GM11168 (cell line): ENCODE measurements around the gene GALNT5.
"Not testable (repeated sequence)": the region's sequence is repeated elsewhere in the genome, so short reads cannot be mapped to it uniquely, and the experiment has no call there.

Experiments
- in situ Hi-C: fragments of 300-500 bp; cut with MboI; formaldehyde crosslinking; loops from one replicate; pipeline ENCODE4 v1.12.0; 2022; ENCODE audit warnings: low sequenced_read_pairs; ENCODE audit not compliant: unreplicated experiment

GALNT5 gene

GRCh38 chr2:157257312-157258252 is at the start of gene GALNT5:
GALNT5 (plus strand) TSS chr2:157257705; CDS start chr2:157258083, 378 bp downstream.
- in situ Hi-C loops, result no loop called here

DNA sequence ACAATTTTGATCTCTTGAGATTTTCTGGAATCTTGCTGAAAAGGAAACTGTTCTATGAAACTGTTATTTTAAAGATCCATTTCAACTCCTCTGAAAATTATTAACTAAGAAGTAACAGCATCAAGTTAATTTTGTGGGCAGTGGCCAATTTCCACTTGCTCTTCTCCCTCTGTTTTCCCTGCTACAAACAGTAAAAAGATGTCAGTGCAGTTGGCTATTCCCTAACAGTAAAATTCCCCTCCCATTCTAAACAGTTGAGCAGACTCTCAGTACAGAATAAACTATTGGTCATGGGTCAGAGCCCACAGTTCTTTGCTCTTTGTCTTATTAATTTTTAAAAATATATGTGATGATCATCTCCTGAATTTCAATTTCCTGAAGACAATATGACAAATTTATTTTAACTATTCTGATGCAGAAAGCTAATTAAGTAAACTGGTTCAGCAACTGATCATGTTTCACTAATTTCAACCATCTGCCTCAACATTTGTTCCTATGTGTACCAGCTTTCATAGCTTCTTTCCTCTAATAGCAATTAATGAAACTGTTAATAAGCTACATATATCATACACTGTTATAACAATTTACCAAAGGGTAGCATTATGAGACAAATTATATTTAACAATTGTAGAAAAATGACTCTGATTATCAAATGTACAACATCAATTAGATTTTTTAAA is 41.1 kb upstream of the GALNT5 start:
- in situ Hi-C loops, result no loop called here

- in situ Hi-C loops, result no loop called here
Observed at GRCh38 chr2:157217409-157217808, 40.1 kb upstream of the GALNT5 start.

DNA sequence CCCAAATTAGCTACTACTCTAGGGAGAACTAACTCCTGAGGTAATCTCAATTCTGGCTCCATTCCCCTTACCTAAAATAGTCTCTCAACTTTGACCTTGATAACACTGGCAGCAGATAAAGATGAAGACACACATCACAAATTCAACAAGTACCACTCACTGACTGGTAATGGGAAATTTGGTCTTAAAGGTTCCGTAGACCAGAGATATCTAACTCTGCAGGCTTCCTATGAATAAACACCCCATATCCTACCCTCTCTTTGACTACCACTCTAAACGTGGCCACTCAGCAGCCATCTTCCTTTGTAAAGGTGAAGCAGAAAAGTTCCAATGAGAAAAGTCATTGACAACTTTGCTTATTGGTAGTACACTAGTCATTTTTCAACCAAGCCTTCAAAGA is 38.6 kb upstream of the GALNT5 start:
- in situ Hi-C loops, result no loop called here

GRCh38 chr2:157220502-157220901 is 37.0 kb upstream of the GALNT5 start:
- in situ Hi-C loops, result no loop called here

GRCh38 chr2:157221394-157221988 is 36.0 kb upstream of the GALNT5 start:
- in situ Hi-C loops, result no loop called here

- in situ Hi-C loops, result no loop called here
Observed at GRCh38 chr2:157223624-157224205, 33.8 kb upstream of the GALNT5 start.

DNA sequence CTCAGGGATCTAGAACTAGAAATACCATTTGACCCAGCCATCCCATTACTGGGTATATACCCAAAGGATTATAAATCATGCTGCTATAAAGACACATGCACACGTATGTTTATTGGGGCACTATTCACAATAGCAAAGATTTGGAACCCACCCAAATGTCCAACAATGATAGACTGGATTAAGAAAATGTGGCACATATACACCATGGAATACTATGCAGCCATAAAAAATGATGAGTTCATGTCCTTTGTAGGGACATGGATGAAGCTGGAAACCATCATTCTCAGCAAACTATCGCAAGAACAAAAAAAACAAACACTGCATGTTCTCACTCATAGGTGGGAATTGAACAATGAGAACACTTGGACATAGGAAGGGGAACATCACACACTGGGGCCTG is 33.1 kb upstream of the GALNT5 start:
- in situ Hi-C loops, result not testable (repeated sequence)

DNA sequence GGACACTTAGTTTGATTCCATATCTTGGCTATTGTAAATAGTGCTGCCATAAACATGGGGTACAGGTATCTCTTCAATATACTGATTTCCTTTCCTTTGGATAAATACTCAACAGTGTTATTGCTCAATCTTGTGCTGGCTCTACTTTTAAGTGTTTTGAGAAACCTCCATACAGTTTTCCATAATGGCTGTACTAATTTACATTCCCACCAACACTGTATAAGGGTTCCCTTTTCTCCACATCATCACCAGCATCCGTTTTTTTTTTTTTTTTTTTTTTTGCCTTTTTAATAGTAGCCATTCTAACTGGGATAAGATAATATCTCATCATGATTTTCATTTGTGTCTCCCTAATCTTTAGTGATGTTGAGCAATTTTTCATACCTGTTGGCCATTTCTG is 29.9 kb upstream of the GALNT5 start:
- in situ Hi-C loops, result no loop called here

DNA sequence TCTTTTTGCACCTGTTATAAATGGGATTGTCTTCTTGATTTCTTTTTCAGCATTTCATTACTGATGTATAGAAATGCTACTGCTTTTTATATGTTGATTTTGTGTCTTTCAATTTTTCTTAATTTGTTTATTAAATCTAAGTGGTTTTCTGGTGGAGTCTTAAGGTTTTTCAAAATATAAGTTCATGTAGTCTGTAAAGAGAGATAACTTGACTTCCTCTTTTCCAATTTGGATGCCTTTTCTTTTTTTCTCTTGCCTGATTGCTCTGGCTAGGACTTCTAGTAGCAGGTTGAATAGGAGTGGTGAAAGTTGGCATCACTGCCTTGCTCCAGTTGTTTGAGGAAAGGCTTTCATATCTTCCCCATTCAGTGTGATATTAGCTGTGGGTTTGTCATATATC is 28.6 kb upstream of the GALNT5 start:
- in situ Hi-C loops, result no loop called here

DNA sequence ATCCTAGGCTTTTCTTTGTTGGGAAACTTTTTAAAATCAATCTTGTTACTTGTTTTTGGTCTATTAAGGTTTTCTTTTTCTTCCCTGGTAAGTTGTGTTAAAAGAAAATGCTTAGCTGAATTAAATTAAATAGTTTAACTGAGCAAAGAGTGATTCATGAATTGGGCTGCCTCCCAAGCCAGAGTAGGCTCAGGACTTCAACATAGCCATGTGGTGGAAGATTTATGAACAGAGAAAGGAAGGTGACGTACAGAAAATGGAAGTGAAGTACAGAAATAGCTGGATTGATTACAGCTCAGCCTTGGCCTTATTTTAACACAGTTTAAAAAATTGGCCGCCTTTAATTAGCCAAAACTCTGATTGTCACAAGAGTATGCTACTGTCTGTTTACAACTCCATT is 27.9 kb upstream of the GALNT5 start:
- in situ Hi-C loops, result no loop called here

GRCh38 chr2:157231476-157231875 is 26.0 kb upstream of the GALNT5 start:
- in situ Hi-C loops, result no loop called here

- in situ Hi-C loops, result no loop called here
Observed at GRCh38 chr2:157233506-157233905, 24.0 kb upstream of the GALNT5 start.

GRCh38 chr2:157236404-157236803 is 21.1 kb upstream of the GALNT5 start:
- in situ Hi-C loops, result no loop called here

- in situ Hi-C loops, result no loop called here
Observed at GRCh38 chr2:157238296-157238695, 19.2 kb upstream of the GALNT5 start.

- in situ Hi-C loops, result no loop called here
Observed at GRCh38 chr2:157244691-157245090, 12.8 kb upstream of the GALNT5 start.

DNA sequence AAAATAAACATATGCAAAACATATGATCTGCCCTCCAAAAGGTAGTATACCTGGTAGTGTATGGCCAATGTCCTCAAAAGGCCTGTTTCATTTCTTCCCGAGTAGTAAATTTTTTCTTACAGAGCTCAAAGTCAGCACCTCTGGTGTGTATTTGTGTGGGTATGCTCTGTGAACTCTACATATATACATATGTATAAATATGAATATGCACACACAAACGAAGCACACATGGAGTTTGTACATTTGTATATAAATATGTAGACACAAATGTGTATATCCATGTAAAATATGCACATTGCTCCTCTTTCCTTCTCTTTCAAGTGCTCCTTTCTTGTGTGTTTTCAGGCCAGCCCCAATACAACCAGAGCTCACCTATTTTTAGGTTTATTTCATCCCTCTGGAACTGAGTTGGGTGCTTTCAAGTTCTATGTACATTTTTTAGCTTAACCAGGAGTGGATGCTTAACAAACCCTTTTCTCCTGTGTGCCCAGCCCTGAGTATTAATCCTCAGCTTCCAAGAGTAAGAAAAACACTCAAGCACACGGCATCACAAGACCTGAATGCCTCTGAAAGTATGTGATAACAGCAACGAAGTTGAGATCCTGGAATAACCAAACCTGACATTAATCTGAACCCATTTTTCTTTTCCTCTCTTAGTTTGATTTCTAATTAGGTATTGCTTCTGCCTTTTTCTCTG is 12.2 kb upstream of the GALNT5 start:
- in situ Hi-C loops, result no loop called here

DNA sequence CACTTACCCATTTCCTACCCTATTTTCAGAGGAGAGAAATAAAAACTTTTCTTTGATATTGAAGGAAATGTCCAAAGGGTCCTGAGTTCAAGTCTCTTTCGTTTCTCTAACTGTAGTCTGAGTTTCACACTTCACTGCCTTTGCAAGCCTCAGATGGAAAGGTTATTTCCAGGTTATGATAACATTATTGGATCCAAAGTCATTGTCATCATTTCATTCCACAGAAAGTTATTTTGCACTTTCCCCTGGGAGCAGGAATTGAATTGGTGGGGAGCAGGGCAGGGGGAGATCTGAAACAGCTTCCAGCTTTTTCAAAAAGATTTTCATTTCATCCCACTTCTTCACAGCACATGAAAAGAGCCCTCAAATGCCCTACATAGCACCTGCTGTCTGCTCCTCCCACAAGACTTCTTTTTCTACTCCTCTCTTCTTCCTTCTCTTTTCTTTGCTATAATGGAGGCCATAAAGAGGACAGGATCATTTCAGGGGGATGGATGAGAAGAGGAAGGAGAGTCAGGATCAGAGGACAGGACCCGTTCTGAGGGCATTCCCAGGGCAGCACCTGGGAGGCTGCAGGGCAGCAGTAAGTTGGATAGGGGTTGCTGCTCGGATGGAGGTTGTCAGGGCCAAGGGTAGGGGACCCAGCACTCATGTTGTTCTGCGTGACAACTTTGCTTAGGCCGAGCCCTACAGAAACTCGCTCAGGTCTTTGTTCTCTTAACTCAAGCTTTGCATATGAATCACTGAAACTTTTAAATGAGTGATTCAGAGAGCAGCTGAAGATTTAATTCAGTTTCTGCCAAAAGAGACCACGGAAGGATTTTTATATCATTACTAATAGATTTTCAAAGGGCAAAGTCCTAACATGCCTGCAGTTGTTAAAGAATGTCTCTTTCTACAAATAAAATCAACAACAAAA is 11.4 kb upstream of the GALNT5 start:
- in situ Hi-C loops, result no loop called here

DNA sequence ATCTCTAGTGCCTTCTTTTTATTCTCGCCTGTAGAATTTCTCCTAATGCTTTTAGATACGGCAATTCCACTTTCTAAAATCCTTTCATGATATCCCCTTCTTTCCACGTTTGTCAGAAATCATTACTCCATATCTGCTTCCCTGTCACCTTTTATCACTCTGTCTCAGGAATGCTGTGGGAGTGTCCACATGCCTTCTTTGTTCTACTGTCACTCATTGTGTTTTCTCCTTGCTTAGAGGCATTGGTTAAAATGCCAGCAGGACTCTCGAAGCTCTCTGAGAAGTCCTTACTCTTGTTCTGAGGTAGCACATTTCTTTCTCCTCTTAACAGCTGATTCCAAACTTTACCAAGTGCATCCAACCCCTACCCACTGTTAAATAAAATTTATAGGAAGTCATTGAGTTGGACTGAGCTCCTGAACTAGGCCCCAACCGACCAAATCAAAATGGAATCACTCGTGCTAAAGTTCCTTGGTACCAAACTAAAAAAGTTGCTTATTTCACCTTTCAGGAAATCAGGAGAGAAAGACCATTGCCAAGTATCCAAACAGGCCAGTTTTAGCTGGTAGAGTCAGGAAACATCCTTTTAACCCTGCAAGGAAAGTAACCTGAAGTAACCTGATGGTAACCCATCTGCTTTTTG is 10.6 kb upstream of the GALNT5 start:
- in situ Hi-C loops, result no loop called here
